Mesendoderm (in vitro differentiated cells): ENCODE measurements around the gene CDK6.

ENCODE experiments used
- DNase-seq: peaks from one replicate; pipeline ENCODE4 v3.0.0; 2013
- H2AK5ac ChIP-seq: 2 replicates; pipeline ENCODE4 v1.6.1; 2013; ENCODE audit warnings: low read length, inconsistent platforms
- H2BK120ac ChIP-seq: 2 replicates; pipeline ENCODE4 v1.6.1; 2013; ENCODE audit warnings: low read depth, mild to moderate bottlenecking, low read length, moderate library complexity, mixed read lengths
- H2BK15ac ChIP-seq: replicated peaks from 2 replicates; pipeline ENCODE4 v1.6.1; 2013; ENCODE audit warnings: low read depth, mild to moderate bottlenecking, moderate library complexity
- H2BK5ac ChIP-seq: 2 replicates; pipeline ENCODE4 v1.6.1; 2013; ENCODE audit warnings: low read length, inconsistent platforms
- H3K18ac ChIP-seq: 2 replicates; pipeline ENCODE4 v1.6.1; 2013; ENCODE audit warnings: mild to moderate bottlenecking, low read length, mixed read lengths
- H3K23ac ChIP-seq: one replicate; pipeline ENCODE4 v1.6.1; 2013; ENCODE audit warnings: low read length
- H3K27ac ChIP-seq: 2 replicates; pipeline ENCODE4 v1.5.1; 2013; ENCODE audit warnings: low read depth, mild to moderate bottlenecking, inconsistent platforms, low read length, moderate library complexity
- H3K27me3 ChIP-seq: 2 replicates; pipeline ENCODE4 v1.6.1; 2013; ENCODE audit warnings: low read length, control low read depth, mild to moderate bottlenecking, inconsistent platforms; ENCODE audit not compliant: insufficient read depth, poor library complexity
- H3K36me3 ChIP-seq: 2 replicates; pipeline ENCODE4 v1.6.1; 2013; ENCODE audit warnings: low read length, inconsistent platforms; ENCODE audit not compliant: control insufficient read depth, insufficient read depth
- H3K4ac ChIP-seq: one replicate; pipeline ENCODE4 v1.6.1; 2013; ENCODE audit warnings: low read depth, mild to moderate bottlenecking, low read length, moderate library complexity
- H3K4me1 ChIP-seq: 2 replicates; pipeline ENCODE4 v1.6.1; 2013; ENCODE audit warnings: low read depth, low read length, inconsistent platforms; ENCODE audit not compliant: control insufficient read depth
- H3K4me2 ChIP-seq: 2 replicates; pipeline ENCODE4 v1.6.1; 2013; ENCODE audit warnings: low read length
- H3K4me3 ChIP-seq: 2 replicates; pipeline ENCODE4 v1.5.1; 2013; ENCODE audit warnings: mild to moderate bottlenecking, low read length
- H3K56ac ChIP-seq: one replicate; pipeline ENCODE4 v1.6.1; 2013; ENCODE audit warnings: low read length
- H3K79me1 ChIP-seq: 2 replicates; pipeline ENCODE4 v1.6.1; 2013; ENCODE audit warnings: low read length, inconsistent platforms
- H3K79me2 ChIP-seq: 2 replicates; pipeline ENCODE4 v1.6.1; 2013; ENCODE audit warnings: mild to moderate bottlenecking, low read length; ENCODE audit not compliant: control insufficient read depth, insufficient read depth
- H3K9ac ChIP-seq: 2 replicates; pipeline ENCODE4 v1.6.1; 2013; ENCODE audit warnings: low read length, inconsistent platforms
- H4K5ac ChIP-seq: one replicate; pipeline ENCODE4 v1.6.1; 2013; ENCODE audit warnings: low read length
- H4K8ac ChIP-seq: one replicate; pipeline ENCODE4 v1.6.1; 2013; ENCODE audit warnings: low read depth, mild to moderate bottlenecking, control low read depth, low read length, moderate library complexity
- WGBS: extraction: QIAGEN DNeasy Blood & Tissue Kit; methylation state at CpG from one replicate; pipeline ENCODE4 v1.1.7; 2013; ENCODE audit warnings: low lambda C conversion rate, missing lambda C conversion rate; ENCODE audit not compliant: insufficient coverage; ENCODE audit errors: extremely low coverage; 5-methylcytosine and 5-hydroxymethylcytosine counted together

CDK6 gene

GRCh38 chr7:92838934-92839333 is 2.6 kb upstream of the CDK6 start:
- Histone ChIP-seq H3K18ac (no peak overlapping the region), H3K23ac (no peak overlapping the region), H2BK120ac (no peak overlapping the region), H3K4ac (no peak overlapping the region), H3K27ac (no peak overlapping the region), H3K79me2 (no peaks in the 10 kb centered on the region), H4K5ac (no peak overlapping the region), H3K4me1 (peaks cover 2% of the 10 kb centered on the region), H3K36me3 (no peaks in the 10 kb centered on the region), H3K56ac (no peak overlapping the region), H3K79me1 (no peaks in the 10 kb centered on the region), H3K9ac (no peak overlapping the region), H3K4me3 (no peak overlapping the region), H3K4me2 (no peak overlapping the region), H4K8ac (no peak overlapping the region), H2AK5ac (no peak overlapping the region), H2BK15ac (no peak overlapping the region), H3K27me3 (no peaks in the 10 kb centered on the region), H2BK5ac (no peak overlapping the region)
- no peak for DNase-seq

GRCh38 chr7:92837000-92837749 is 802 bp upstream of the CDK6 start:
- Histone ChIP-seq H4K5ac (peak overlapping the region; percentile 42), H2BK120ac (no peak overlapping the region), H3K79me2 (no peaks in the 10 kb centered on the region), H3K27me3 (no peaks in the 10 kb centered on the region), H3K79me1 (no peaks in the 10 kb centered on the region), H2BK5ac (no peak overlapping the region), H2AK5ac (no peak overlapping the region), H3K27ac (no peak overlapping the region), H2BK15ac (no peak overlapping the region), H3K36me3 (no peaks in the 10 kb centered on the region), H3K4me3 (peak overlapping the region; percentile 53), H3K4me2 (peak overlapping the region; percentile 89), H3K18ac (peak overlapping the region; percentile 96), H3K4me1 (no peaks in the 10 kb centered on the region), H3K23ac (no peak overlapping the region), H3K9ac (peak overlapping the region; percentile 70), H3K4ac (peak overlapping the region; percentile 64), H4K8ac (no peak overlapping the region), H3K56ac (peak overlapping the region; percentile 85)
- no peak for DNase-seq
- no CpG with 5 or more reads among the region's 16 CpGs for WGBS

- Histone ChIP-seq H3K56ac (peak overlapping the region; percentile 86), H3K18ac (peak overlapping the region; percentile 96), H4K8ac (no peak overlapping the region), H3K4me2 (peak overlapping the region; percentile 71), H3K27ac (peak overlapping the region; percentile 52), H3K9ac (peak overlapping the region; percentile 67), H3K23ac (peak overlapping the region; percentile 81), H3K79me1 (no peaks in the 10 kb centered on the region), H3K36me3 (no peaks in the 10 kb centered on the region), H3K79me2 (no peaks in the 10 kb centered on the region), H3K4me1 (no peaks in the 10 kb centered on the region), H2AK5ac (no peak overlapping the region), H2BK120ac (peak overlapping the region; percentile 68), H3K4ac (no peak overlapping the region), H3K4me3 (peak overlapping the region; percentile 80), H3K27me3 (no peaks in the 10 kb centered on the region), H4K5ac (no peak overlapping the region), H2BK5ac (peak overlapping the region; percentile 67), H2BK15ac (no peak overlapping the region)
- WGBS, result no CpG with 5 or more reads among the region's 32 CpGs
- peak; percentile 34 for DNase-seq
These were observed 403 bp downstream of the CDK6 start for GRCh38 chr7:92835851-92836488.

GRCh38 chr7:92835261-92835850 is 1.0 kb downstream of the CDK6 start:
- DNase-seq, result peak; percentile 95
- Histone ChIP-seq H3K4me3 (peak overlapping the region; percentile 80), H3K23ac (no peak overlapping the region), H3K27ac (peak overlapping the region; percentile 52), H3K27me3 (no peaks in the 10 kb centered on the region), H3K9ac (peak overlapping the region; percentile 67), H3K4me1 (no peaks in the 10 kb centered on the region), H4K8ac (no peak overlapping the region), H3K4me2 (peak overlapping the region; percentile 71), H2BK5ac (no peak overlapping the region), H3K36me3 (no peaks in the 10 kb centered on the region), H4K5ac (no peak overlapping the region), H3K18ac (peak overlapping the region; percentile 96), H3K56ac (peak overlapping the region; percentile 86), H2BK15ac (no peak overlapping the region), H3K79me2 (peaks cover 3% of the 10 kb centered on the region), H2BK120ac (no peak overlapping the region), H3K4ac (no peak overlapping the region), H3K79me1 (no peaks in the 10 kb centered on the region), H2AK5ac (no peak overlapping the region)
- no CpG with 5 or more reads among the region's 43 CpGs for WGBS

GRCh38 chr7:92834507-92835260 is 1.7 kb downstream of the CDK6 start:
- H4K5ac ChIP-seq, result no peak overlapping the region
- H3K4ac ChIP-seq, result peak overlapping the region; percentile 29
- peaks cover 7% of the 10 kb centered on the region for H3K79me2 ChIP-seq
- no peaks in the 10 kb centered on the region for H3K36me3 ChIP-seq
- no peak overlapping the region for H2BK15ac ChIP-seq
- no peak overlapping the region for H2BK5ac ChIP-seq
- no peaks in the 10 kb centered on the region for H3K4me1 ChIP-seq
- H3K4me3 ChIP-seq, result peak overlapping the region; percentile 17
- peak; percentile 46 for DNase-seq
- H3K79me1 ChIP-seq, result no peaks in the 10 kb centered on the region
- peak overlapping the region; percentile 86 for H3K56ac ChIP-seq
- no peak overlapping the region for H2AK5ac ChIP-seq
- peak overlapping the region; percentile 44 for H3K18ac ChIP-seq
- H3K27ac ChIP-seq, result peak overlapping the region; percentile 31
- no peaks in the 10 kb centered on the region for H3K27me3 ChIP-seq
- WGBS, result no CpG with 5 or more reads among the region's 53 CpGs
- no peak overlapping the region for H3K23ac ChIP-seq
- peak overlapping the region; percentile 67 for H3K9ac ChIP-seq
- no peak overlapping the region for H4K8ac ChIP-seq
- peak overlapping the region; percentile 71 for H3K4me2 ChIP-seq
- H2BK120ac ChIP-seq, result no peak overlapping the region
